K562 (cell line): Measurements from ENCODE around the gene DDAH1. TPM values are rescaled to one million over a fixed set of nuclear protein-coding genes. Genes with fewer than 3 reads are reported as not detected.

Source experiments
- CBX5 ChIP-seq: IDR thresholded peaks from 2 replicates; pipeline ENCODE4 v1.6.1; 2014; ENCODE audit warnings: low read depth, borderline replicate concordance
- CHD1 ChIP-seq: fragments of 200-600 bp; sonication (generic); IDR thresholded peaks from one replicate; pipeline ENCODE4 v1.6.1; 2012; ENCODE audit warnings: mild to moderate bottlenecking, moderate library complexity, low read length, inconsistent platforms
- ETV5 ChIP-seq: sonication (generic); formaldehyde crosslinking; IDR thresholded peaks from 2 replicates; pipeline ENCODE4 v1.4.0; 2020; ENCODE audit warnings: low read depth, mild to moderate bottlenecking, missing genetic modification reagents
- HDAC6 ChIP-seq: IDR thresholded peaks from 2 replicates; pipeline ENCODE4 v1.6.1; 2012; ENCODE audit warnings: low read depth, mild to moderate bottlenecking, control low read depth, inconsistent platforms, low read length, moderate library complexity
- HMG20B ChIP-seq: fragments of 250-450 bp; sonication (Bioruptor Pico); IDR thresholded peaks from 2 replicates; pipeline ENCODE4 v1.5.0; 2021; ENCODE audit warnings: mild to moderate bottlenecking
- ILK ChIP-seq: fragments of 450-650 bp; IDR thresholded peaks from 2 replicates; pipeline ENCODE4 v1.6.1; 2016; ENCODE audit warnings: missing genetic modification characterization, low read depth, mild to moderate bottlenecking, missing compliant biosample characterization, moderate library complexity, borderline replicate concordance
- JUN ChIP-seq, 2 experiments: sonication (generic) in 1 of 2; formaldehyde crosslinking in 1 of 2; IDR thresholded peaks; 2 replicates each; pipeline versions ENCODE4 v1.6.1 to v1.8.0; 2012 to 2022; ENCODE audit warnings: borderline replicate concordance in 2 of 2, mild to moderate bottlenecking in 2 of 2, improper control_type of control experiment in 1 of 2, low read depth in 1 of 2, low read length in 1 of 2, missing genetic modification reagents in 1 of 2
- KAT7 ChIP-seq: sonication (generic); formaldehyde crosslinking; IDR thresholded peaks from 2 replicates; pipeline ENCODE4 v1.8.0; 2022; ENCODE audit warnings: missing genetic modification reagents, mild to moderate bottlenecking, borderline replicate concordance
- LCOR ChIP-seq: sonication (generic); formaldehyde crosslinking; IDR thresholded peaks from 2 replicates; pipeline ENCODE4 v1.8.0; 2022; ENCODE audit warnings: mild to moderate bottlenecking, missing genetic modification reagents
- MTA1 ChIP-seq: fragments of 450-650 bp; IDR thresholded peaks from 2 replicates; pipeline ENCODE4 v1.6.1; 2017; ENCODE audit warnings: borderline replicate concordance
- NCOA1 ChIP-seq: fragments of 450-650 bp; IDR thresholded peaks from 2 replicates; pipeline ENCODE4 v1.6.1; 2016; ENCODE audit warnings: low read depth
- PHB ChIP-seq: fragments of 250-450 bp; sonication (Bioruptor Pico); IDR thresholded peaks from 2 replicates; pipeline ENCODE4 v1.5.0; 2021
- RBFOX2 ChIP-seq: fragments of 200-400 bp; formaldehyde crosslinking; IDR thresholded peaks from 2 replicates; pipeline ENCODE4 v1.6.1; 2017; ENCODE audit warnings: low read depth, mild to moderate bottlenecking, low read length, moderate library complexity
- ZBTB1 ChIP-seq: sonication (generic); formaldehyde crosslinking; IDR thresholded peaks from 2 replicates; pipeline ENCODE4 v1.8.1; 2023; ENCODE audit warnings: missing genetic modification reagents, low read depth, mild to moderate bottlenecking, borderline replicate concordance
- ZNF197 ChIP-seq: fragments of 200-800 bp; sonication (Bioruptor generic); IDR thresholded peaks from 2 replicates; pipeline ENCODE4 v1.6.1; 2016; ENCODE audit warnings: low read depth, missing genetic modification characterization, missing compliant biosample characterization
- ZNF274 ChIP-seq: IDR thresholded peaks from 2 replicates; pipeline ENCODE4 v1.6.1; 2011; ENCODE audit warnings: low read depth, mild to moderate bottlenecking, low read length, moderate library complexity, borderline replicate concordance
- polyA plus RNA-seq, 8 experiments: library from polyadenylated mRNA; depleted of rRNA in 4 of 8; stranded (reverse) in 5 of 8; unstranded in 3 of 8; fragments of >200 nt; fragmentation: Nextera tagmentation in 2 of 8; fragmentation: Illumina TruSeq in 1 of 8; extraction: Ambion mirVana in 2 of 8; extraction: Trizol in 1 of 8; gene quantifications; 2 replicates each; pipeline versions ENCODE4 v1.2.1 to v1.2.3, GENCODE V29; 2011 to 2014; ENCODE audit warnings: inconsistent platforms in 1 of 8, missing spikeins in 1 of 8
- total RNA-seq, 7 experiments: library from RNA; depleted of rRNA in 6 of 7; stranded (reverse); fragments of >200 nt in 6 of 7; fragmentation: Illumina TruSeq in 2 of 7; extraction: Trizol in 2 of 7; gene quantifications; 2 replicates each; pipeline versions ENCODE4 v1.2.1 to v1.2.3, GENCODE V29; 2011 to 2021; ENCODE audit warnings: low replicate concordance in 1 of 7
- TF ChIP-seq, protein P1 (sequence below): fragments of 450-650 bp; formaldehyde crosslinking; IDR thresholded peaks from 2 replicates; pipeline ENCODE4 v1.4.0; 2020; ENCODE audit warnings: mild to moderate bottlenecking
- TF ChIP-seq, protein P2 (sequence below): sonication (generic); formaldehyde crosslinking; IDR thresholded peaks from 2 replicates; pipeline ENCODE4 v1.8.0; 2022; ENCODE audit warnings: mild to moderate bottlenecking, missing genetic modification reagents
- TF ChIP-seq, protein P3 (sequence below): fragments of 450-650 bp; IDR thresholded peaks from 2 replicates; pipeline ENCODE4 v1.6.1; 2017; ENCODE audit warnings: mild to moderate bottlenecking, moderate library complexity
- TF ChIP-seq, protein P4 (sequence below): fragments of 450-650 bp; formaldehyde crosslinking; conservative IDR thresholded peaks from 2 replicates; pipeline ENCODE4 v1.4.0; 2022; ENCODE audit warnings: mild to moderate bottlenecking, missing genetic modification characterization
- TF ChIP-seq, protein P5 (sequence below), 2 experiments: fragments of 450-650 bp in 1 of 2; sonication (generic) in 1 of 2; formaldehyde crosslinking in 1 of 2; IDR thresholded peaks in 1 of 2; conservative IDR thresholded peaks in 1 of 2; 2 replicates each; pipeline versions ENCODE4 v1.6.1 to v1.8.1; 2016 to 2023; ENCODE audit warnings: mild to moderate bottlenecking in 2 of 2, moderate library complexity in 2 of 2, inconsistent platforms in 1 of 2, missing genetic modification reagents in 1 of 2

DDAH1 gene
- total and polyA plus RNA-seq, 9 of the 15 experiments (the other 6 are each of a cell fraction or from before 2014, with no cell fraction given) = 0.04 to 0.24 (median 0.10) TPM

DNA sequence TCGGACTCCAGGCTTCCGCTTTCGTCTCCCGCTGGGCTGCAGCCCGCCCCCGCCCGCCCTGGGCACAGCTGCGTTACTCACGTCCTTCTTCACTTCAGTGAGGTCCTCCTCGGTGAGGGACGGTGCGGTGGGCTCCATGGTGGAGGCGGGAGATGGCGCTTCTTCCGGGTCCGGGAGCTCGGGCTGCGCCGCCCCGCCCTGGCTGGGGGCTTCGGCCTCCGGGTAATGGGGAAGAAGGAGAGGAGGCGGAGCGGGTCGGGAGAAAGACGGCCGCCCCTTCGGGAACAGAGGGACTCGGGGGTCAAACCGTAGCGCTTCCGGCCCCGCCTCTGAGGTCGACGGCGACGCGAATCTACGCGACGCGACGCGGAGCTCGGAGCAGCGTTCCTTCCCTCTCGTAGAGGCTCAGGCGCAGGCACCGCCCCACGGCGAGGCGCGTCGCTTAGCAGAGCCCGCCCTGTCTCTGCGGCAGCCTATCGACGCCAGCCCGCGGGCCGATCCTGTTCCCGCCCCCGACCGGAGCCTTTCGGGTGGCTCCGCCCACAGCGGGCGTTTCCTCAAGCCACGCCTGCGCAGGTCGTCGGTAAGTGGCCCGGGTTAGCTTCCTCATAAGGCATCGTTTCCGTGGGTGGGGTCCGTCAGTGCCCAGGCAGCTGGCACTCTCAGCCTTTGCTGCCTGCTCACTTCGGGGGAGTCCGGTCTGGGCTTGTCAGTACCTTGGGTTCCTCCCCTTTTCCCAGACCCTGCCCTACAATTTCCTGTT, 188.6 kb downstream of the DDAH1 start, which contains the start of gene BCL10 (continued):
- TF ChIP-seq, protein P1, sequence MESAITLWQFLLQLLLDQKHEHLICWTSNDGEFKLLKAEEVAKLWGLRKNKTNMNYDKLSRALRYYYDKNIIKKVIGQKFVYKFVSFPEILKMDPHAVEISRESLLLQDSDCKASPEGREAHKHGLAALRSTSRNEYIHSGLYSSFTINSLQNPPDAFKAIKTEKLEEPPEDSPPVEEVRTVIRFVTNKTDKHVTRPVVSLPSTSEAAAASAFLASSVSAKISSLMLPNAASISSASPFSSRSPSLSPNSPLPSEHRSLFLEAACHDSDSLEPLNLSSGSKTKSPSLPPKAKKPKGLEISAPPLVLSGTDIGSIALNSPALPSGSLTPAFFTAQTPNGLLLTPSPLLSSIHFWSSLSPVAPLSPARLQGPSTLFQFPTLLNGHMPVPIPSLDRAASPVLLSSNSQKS (CRISPR knock-in tag) = no peak
- no peak for TF ChIP-seq HMG20B (CRISPR knock-in tag)
- TF ChIP-seq CHD1 = peak; percentile 8
- TF ChIP-seq CBX5 = no peak
- 0 out of 2 replicates have a peak, but pooled peaks have one; percentile 22 for TF ChIP-seq PHB (CRISPR knock-in tag)
- TF ChIP-seq, protein P2, sequence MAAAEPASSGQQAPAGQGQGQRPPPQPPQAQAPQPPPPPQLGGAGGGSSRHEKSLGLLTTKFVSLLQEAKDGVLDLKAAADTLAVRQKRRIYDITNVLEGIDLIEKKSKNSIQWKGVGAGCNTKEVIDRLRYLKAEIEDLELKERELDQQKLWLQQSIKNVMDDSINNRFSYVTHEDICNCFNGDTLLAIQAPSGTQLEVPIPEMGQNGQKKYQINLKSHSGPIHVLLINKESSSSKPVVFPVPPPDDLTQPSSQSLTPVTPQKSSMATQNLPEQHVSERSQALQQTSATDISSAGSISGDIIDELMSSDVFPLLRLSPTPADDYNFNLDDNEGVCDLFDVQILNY = no peak
- TF ChIP-seq ZNF274 = no peak
- no peak; the same call in 1 of the 2 replicates for TF ChIP-seq ZBTB1 (CRISPR knock-in tag)
- TF ChIP-seq MTA1 = peak; percentile 96
- peak; percentile 54; the same call in 1 of the 2 replicates for TF ChIP-seq LCOR (CRISPR knock-in tag)
- peak; percentile 97 for TF ChIP-seq RBFOX2
- TF ChIP-seq JUN (IDR thresholded peaks at IDR 0.05; ENCODE audit: borderline replicate concordance, low read depth, low read length) = no peak
- TF ChIP-seq JUN (CRISPR knock-in tag; IDR thresholded peaks at IDR 0.05; ENCODE audit: borderline replicate concordance) = 0 out of 2 replicates have a peak, but pooled peaks have one; percentile 62
- no peak for TF ChIP-seq ZNF197 (CRISPR knock-in tag)
- TF ChIP-seq HDAC6 = no peak
- TF ChIP-seq, protein P3, sequence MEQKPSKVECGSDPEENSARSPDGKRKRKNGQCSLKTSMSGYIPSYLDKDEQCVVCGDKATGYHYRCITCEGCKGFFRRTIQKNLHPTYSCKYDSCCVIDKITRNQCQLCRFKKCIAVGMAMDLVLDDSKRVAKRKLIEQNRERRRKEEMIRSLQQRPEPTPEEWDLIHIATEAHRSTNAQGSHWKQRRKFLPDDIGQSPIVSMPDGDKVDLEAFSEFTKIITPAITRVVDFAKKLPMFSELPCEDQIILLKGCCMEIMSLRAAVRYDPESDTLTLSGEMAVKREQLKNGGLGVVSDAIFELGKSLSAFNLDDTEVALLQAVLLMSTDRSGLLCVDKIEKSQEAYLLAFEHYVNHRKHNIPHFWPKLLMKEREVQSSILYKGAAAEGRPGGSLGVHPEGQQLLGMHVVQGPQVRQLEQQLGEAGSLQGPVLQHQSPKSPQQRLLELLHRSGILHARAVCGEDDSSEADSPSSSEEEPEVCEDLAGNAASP = no peak
- TF ChIP-seq ETV5 = peak; percentile 61; the same call in 1 of the 2 replicates
- TF ChIP-seq NCOA1 = no peak
- TF ChIP-seq, protein P4, sequence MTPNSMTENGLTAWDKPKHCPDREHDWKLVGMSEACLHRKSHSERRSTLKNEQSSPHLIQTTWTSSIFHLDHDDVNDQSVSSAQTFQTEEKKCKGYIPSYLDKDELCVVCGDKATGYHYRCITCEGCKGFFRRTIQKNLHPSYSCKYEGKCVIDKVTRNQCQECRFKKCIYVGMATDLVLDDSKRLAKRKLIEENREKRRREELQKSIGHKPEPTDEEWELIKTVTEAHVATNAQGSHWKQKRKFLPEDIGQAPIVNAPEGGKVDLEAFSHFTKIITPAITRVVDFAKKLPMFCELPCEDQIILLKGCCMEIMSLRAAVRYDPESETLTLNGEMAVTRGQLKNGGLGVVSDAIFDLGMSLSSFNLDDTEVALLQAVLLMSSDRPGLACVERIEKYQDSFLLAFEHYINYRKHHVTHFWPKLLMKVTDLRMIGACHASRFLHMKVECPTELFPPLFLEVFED = no peak
- TF ChIP-seq KAT7 (CRISPR knock-in tag) = peak; percentile 88; the same call in 1 of the 2 replicates
- TF ChIP-seq, protein P5, sequence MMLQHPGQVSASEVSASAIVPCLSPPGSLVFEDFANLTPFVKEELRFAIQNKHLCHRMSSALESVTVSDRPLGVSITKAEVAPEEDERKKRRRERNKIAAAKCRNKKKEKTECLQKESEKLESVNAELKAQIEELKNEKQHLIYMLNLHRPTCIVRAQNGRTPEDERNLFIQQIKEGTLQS (IDR thresholded peaks at IDR 0.05) = no peak
- TF ChIP-seq, protein P5 (CRISPR knock-in tag; conservative IDR thresholded peaks at IDR 0.05) = no peak
- no peak for TF ChIP-seq ILK (tag)
